Colonic mucosa (tissue), 4 donors: ENCODE results near the gene ATP6V0D1. TPM values are rescaled to one million over a fixed set of nuclear protein-coding genes. Genes with fewer than 3 reads are reported as not detected.

ENCODE experiments used
- DNase-seq: peaks from one replicate; pipeline ENCODE4 v3.0.0-alpha.2; 2020
- H3K27ac ChIP-seq: fragments of 200-600 bp; one replicate; pipeline ENCODE4 v1.8.0; 2021
- H3K27me3 ChIP-seq: fragments of 200-600 bp; one replicate; pipeline ENCODE4 v1.8.0; 2021
- H3K36me3 ChIP-seq: fragments of 200-600 bp; one replicate; pipeline ENCODE4 v1.8.0; 2021
- H3K4me1 ChIP-seq: fragments of 200-600 bp; one replicate; pipeline ENCODE4 v1.8.0; 2021; ENCODE audit warnings: mild to moderate bottlenecking
- H3K4me3 ChIP-seq: fragments of 200-600 bp; one replicate; pipeline ENCODE4 v1.8.0; 2021
- H3K9ac ChIP-seq, 2 donors: one replicate each; pipeline ENCODE4 v1.7.0; 2013; ENCODE audit warnings: control low read depth in 2 of 2, low read depth in 2 of 2, low read length in 2 of 2
- H3K9me3 ChIP-seq: fragments of 200-600 bp; one replicate; pipeline ENCODE4 v1.8.0; 2021
- intact Hi-C: fragments of 100-400 bp; cut with DNase I; formaldehyde crosslinking; loops from one replicate; pipeline ENCODE4 v1.14.1; 2022
- total RNA-seq, 2 donors: library from RNA; stranded (reverse); fragmentation: NEBNext Ultra II Directional in 1 of 2; extraction: Animal tissue kit (Norgen Biotek cat#: 25700) in 1 of 2; gene quantifications; one replicate each; pipeline ENCODE4 v1.2.1, GENCODE V29; 2021
- TF ChIP-seq, protein P1 (sequence below): fragments of 200-600 bp; IDR thresholded peaks from one replicate; pipeline ENCODE4 v1.8.0; 2022; ENCODE audit warnings: antibody characterized with exemption, mild to moderate bottlenecking
- donor health status: healthy.
- donor health status: DM: no; HTN: no; CAD: no.
- donor health status: DM: no; HTN: no; CAD: no.

The ATP6V0D1 gene
- total RNA-seq, result 100 to 1,000 TPM; 194 to 195 TPM

DNA sequence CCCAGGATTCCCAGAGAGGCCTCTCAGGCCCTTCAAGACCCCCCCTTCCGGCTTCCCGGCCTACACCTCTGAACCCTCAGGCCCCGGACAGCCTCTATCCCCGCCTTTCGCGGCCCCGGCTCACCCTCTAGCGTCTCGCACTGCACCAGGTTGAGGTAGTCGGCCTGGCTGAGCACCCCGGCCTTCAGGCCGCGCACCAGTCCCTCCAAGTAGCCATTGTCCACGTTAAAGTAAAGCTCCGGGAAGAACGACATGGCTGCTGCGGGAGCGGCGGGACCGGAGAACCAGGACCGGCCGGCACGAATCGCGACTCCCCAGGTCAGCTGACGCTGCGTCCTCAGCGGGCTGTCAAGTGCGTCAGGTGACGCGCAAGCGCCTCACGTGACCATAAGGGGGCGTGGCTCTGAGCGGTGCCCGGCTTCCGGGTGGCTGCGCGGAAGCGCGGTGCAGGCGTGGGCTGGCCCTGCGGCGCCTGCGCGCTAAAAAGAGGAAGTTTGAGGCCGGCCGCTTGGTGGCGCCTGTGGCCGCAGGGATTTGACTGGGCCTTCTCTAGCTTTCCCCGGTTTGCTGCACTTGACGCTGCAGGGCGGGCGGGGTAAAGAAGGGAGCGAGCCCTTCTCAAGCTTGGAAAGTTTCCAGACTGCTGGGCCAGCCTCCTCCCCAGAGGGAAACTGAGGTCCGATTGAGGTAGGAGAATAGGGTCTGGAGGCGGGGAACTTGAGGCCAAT lies at the start of gene ATP6V0D1:
Gene ATP6V0D1 (minus strand): TSS at position 325 of the 728 bp plus-strand sequence. CDS start 71 bp downstream, at position 254.
- H3K36me3 ChIP-seq, result no peaks in the 10 kb centered on the region
- no peaks in the 10 kb centered on the region for H3K9me3 ChIP-seq
- H3K4me3 ChIP-seq, result peak within 1 kb of the TSS; percentile 79
- TF ChIP-seq, protein P1, sequence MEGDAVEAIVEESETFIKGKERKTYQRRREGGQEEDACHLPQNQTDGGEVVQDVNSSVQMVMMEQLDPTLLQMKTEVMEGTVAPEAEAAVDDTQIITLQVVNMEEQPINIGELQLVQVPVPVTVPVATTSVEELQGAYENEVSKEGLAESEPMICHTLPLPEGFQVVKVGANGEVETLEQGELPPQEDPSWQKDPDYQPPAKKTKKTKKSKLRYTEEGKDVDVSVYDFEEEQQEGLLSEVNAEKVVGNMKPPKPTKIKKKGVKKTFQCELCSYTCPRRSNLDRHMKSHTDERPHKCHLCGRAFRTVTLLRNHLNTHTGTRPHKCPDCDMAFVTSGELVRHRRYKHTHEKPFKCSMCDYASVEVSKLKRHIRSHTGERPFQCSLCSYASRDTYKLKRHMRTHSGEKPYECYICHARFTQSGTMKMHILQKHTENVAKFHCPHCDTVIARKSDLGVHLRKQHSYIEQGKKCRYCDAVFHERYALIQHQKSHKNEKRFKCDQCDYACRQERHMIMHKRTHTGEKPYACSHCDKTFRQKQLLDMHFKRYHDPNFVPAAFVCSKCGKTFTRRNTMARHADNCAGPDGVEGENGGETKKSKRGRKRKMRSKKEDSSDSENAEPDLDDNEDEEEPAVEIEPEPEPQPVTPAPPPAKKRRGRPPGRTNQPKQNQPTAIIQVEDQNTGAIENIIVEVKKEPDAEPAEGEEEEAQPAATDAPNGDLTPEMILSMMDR, result peak; percentile 70
- intact Hi-C loops, result loop anchor here (5.0 kb wide), 1 partner anchor 41 kb away; no protein-coding TSS in a partner anchor
- H3K27ac ChIP-seq, result peak within 1 kb of the TSS; percentile 65
- H3K9ac ChIP-seq, result peak within 1 kb of the TSS; percentile 96 to 99
- peaks cover 14% of the 10 kb centered on the region for H3K4me1 ChIP-seq
- no peaks in the 10 kb centered on the region for H3K27me3 ChIP-seq
- DNase-seq, result peak; percentile 99

DNA sequence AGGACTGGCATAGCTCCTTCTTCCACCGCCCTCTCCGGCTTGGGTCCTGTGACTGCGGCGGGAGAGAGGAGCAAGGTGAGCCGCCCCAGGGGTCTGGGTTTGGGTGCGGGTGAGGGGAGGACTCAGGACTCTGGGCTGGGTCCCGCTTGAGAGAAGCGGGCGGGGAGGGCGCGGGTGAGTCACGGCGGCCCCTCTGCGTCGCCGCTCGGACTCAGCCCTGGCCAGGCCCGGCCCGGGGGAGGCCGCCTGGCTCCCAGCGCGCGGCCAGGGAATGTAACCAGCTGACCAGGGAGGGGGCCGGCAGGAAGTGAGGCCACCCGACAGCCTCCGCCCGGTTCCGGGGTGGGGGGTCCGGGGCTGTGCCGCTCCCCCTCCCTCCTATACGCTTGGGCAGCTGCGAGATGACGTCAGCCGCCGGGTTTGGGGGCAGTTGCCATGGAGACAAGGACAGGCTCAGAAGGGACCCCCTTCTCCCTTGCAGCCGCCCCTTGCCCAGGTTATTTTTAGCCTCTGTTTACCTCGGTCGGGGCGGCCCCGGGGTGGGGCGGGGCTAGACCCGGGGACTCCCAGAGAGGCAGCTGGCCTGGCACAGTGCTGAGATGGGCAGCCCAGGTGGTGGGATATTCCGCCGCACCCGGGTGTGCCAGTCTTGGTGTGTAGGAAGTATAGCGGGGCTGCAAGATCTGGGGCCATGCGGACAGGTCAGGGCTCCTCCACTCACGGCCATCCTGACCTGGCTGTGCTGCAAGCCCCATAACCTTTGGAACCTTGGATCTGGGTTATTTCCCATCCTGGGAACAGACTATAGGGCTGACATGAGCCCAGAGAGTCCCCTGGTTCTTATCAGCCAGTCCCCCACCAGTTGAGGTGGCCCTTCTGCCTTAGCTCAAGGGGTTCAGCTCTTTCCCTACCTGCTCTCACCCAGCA lies 49.3 kb upstream of the ATP6V0D1 start:
- peaks cover 5% of the 10 kb centered on the region for H3K27me3 ChIP-seq
- H3K4me1 ChIP-seq, result peaks cover 14% of the 10 kb centered on the region
- H3K9ac ChIP-seq, result peak overlapping the region; percentile 83 to 92
- intact Hi-C loops, result no loop called here
- no peaks in the 10 kb centered on the region for H3K9me3 ChIP-seq
- TF ChIP-seq, protein P1, result no peak
- H3K27ac ChIP-seq, result peak overlapping the region; percentile 72
- DNase-seq, result peak; percentile 59
- no peaks in the 10 kb centered on the region for H3K36me3 ChIP-seq
- peak overlapping the region; percentile 62 for H3K4me3 ChIP-seq

DNA sequence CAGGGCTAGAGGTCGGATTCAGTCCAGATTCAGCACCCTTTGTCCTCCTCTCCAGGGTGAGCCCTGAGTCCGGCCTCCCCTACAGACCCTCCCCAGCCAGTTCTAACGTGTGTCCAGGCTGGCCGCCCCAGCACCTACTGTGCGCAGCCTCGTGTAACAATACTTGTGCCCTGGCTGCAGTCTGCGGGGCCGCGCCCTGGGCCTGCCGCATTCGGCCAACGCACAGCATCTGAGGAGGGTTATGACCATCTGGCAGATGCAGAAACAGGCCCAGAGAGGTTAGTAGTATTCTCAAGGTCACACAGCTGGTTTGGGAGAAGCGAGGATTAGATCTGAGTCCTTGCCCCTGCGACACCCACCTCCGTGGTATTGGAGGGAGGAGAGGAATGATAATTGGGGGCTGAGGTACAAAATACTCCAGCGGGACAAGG lies 48.6 kb upstream of the ATP6V0D1 start:
- H3K27me3 ChIP-seq, result peaks cover 5% of the 10 kb centered on the region

DNA sequence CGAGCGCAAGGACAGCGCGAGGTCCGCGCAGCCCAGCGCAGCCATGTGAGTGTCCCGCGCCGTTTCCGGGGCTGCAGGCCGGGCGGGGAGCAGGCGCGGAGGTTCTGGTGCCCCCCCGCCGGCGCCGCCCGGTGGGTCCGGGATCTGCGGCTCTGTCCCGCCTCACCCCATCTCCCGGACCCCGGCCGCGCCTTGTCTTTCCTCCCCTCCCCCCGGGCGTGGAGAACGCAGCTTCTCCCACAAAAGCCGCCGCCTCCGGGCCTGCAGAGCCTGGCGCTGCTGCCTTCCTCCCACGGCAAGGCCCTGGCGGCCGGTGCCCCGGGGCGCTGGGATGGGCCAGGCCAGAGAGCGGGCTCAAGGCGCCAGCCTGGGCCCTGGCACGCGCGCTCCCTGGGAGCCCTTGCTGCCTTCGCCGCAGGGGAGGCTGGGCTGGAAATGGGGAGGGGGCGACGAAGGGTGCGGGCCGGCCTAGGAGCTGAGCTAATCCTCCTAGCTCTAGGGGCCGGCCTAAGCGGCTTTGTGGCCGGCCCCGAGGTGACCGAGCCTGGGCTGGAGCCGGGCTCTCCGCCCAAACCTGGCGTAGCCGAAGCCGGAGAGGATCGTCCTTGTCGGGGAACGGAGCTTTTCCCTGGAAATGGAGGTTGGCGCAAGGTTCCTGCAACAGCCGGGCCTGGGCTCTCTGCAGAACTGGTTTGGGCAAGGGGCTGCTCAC lies 48.1 kb upstream of the ATP6V0D1 start:
- peak overlapping the region; percentile 72 for H3K27ac ChIP-seq
- peaks cover 14% of the 10 kb centered on the region for H3K4me1 ChIP-seq
- peaks cover 5% of the 10 kb centered on the region for H3K27me3 ChIP-seq
- DNase-seq, result peak; percentile 50
- intact Hi-C loops, result loop anchor here (10.0 kb wide), 1 partner anchor 136 kb away; the partner anchor contains the start of genes ACD, C16orf86, ENKD1 and PARD6A
- H3K4me3 ChIP-seq, result peak overlapping the region; percentile 62
- no peaks in the 10 kb centered on the region for H3K9me3 ChIP-seq
- no peaks in the 10 kb centered on the region for H3K36me3 ChIP-seq
- TF ChIP-seq, protein P1, result no peak
- peak overlapping the region; percentile 83 to 92 for H3K9ac ChIP-seq

More for the DNA sequence above, 48.6 kb upstream of the ATP6V0D1 start:
- no peaks in the 10 kb centered on the region for H3K9me3 ChIP-seq
- peak overlapping the region; percentile 62 for H3K4me3 ChIP-seq
- H3K9ac ChIP-seq, result peak overlapping the region; percentile 83 to 92
- TF ChIP-seq, protein P1, result no peak
- no peaks in the 10 kb centered on the region for H3K36me3 ChIP-seq
- peaks cover 14% of the 10 kb centered on the region for H3K4me1 ChIP-seq
- DNase-seq, result no peak
- H3K27ac ChIP-seq, result peak overlapping the region; percentile 72
- intact Hi-C loops, result loop anchor here (10.0 kb wide), 1 partner anchor 135 kb away; the partner anchor contains the start of genes ACD, C16orf86, ENKD1 and PARD6A
